ENCODE measurements around the gene TSPAN15.

GRCh38 chr10:69492746-69493462 is 41.6 kb downstream of the TSPAN15 start:
- no peak for TF ChIP-seq CTCF (IDR thresholded peaks at IDR 0.05)
- no peak for TF ChIP-seq POLR2A (IDR thresholded peaks at IDR 0.05)
